ENCODE data around the gene HNRNPUL2.
"Not testable (repeated sequence)": the region's sequence is repeated elsewhere in the genome, so short reads cannot be mapped to it uniquely, and the experiment has no call there.

DNA sequence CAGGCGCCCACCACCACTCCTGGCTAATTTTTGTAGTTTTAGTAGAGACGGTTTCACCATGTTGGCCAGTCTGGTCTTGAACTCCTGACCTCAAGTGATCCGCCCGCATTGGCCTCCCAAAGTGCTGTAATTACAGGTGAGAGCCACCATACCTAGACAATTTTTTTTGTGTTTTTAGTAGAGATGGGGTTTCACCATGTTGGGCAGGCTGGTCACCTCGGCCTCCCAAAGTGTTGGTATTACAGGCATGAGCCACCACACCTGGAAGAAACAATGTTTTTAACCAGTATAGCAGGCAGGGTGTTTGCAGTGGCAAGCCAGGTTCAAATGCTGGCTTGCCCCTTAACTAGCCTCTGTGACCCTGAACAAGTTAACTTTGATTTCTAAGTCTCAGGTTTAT lies 22.7 kb upstream of the HNRNPUL2 start:
- TF ChIP-seq, protein P1, sequence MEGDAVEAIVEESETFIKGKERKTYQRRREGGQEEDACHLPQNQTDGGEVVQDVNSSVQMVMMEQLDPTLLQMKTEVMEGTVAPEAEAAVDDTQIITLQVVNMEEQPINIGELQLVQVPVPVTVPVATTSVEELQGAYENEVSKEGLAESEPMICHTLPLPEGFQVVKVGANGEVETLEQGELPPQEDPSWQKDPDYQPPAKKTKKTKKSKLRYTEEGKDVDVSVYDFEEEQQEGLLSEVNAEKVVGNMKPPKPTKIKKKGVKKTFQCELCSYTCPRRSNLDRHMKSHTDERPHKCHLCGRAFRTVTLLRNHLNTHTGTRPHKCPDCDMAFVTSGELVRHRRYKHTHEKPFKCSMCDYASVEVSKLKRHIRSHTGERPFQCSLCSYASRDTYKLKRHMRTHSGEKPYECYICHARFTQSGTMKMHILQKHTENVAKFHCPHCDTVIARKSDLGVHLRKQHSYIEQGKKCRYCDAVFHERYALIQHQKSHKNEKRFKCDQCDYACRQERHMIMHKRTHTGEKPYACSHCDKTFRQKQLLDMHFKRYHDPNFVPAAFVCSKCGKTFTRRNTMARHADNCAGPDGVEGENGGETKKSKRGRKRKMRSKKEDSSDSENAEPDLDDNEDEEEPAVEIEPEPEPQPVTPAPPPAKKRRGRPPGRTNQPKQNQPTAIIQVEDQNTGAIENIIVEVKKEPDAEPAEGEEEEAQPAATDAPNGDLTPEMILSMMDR (IDR thresholded peaks at IDR 0.05): not testable (repeated sequence)
- not testable (repeated sequence) for TF ChIP-seq POLR2A (IDR thresholded peaks at IDR 0.05)

Data from thyroid gland (tissue), 4 donors.